HG03521 (cell line): ENCODE measurements around the gene KCND3.

Experiments
- ATAC-seq: cut with Tn5 transposase; IDR thresholded peaks from one replicate; pipeline ENCODE4 v1.9.1; 2021; ENCODE audit warnings: mild to moderate bottlenecking, moderate library complexity; ENCODE audit not compliant: unreplicated experiment

The KCND3 gene

GRCh38 chr1:111884772-111885443, 104.6 kb downstream of the KCND3 start:
- ATAC-seq = no peak

GRCh38 chr1:111882986-111883560, 106.4 kb downstream of the KCND3 start:
- no peak for ATAC-seq

DNA sequence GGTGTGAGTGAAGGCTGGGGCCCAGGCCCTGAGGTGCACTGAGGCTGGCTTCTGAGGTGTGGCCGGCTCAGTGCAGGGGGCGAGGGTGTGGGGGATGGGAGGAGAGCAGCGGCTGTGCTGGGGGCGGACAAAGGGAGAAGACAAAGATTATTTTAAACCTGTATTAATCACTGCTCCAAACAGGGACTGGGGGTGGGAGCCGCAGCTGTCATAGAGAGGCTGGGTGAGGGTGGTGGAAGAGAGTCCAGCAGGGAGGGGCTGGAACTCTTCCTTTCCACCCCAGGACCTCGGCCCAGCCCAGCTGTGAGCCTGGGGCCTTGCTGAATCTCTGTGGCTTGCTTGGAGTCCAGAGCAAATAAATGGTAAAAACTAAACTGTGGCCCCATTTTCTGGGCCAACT, 106.9 kb downstream of the KCND3 start:
- ATAC-seq = no peak

- no peak for ATAC-seq
Observed at GRCh38 chr1:111880881-111881837, 108.3 kb downstream of the KCND3 start.

DNA sequence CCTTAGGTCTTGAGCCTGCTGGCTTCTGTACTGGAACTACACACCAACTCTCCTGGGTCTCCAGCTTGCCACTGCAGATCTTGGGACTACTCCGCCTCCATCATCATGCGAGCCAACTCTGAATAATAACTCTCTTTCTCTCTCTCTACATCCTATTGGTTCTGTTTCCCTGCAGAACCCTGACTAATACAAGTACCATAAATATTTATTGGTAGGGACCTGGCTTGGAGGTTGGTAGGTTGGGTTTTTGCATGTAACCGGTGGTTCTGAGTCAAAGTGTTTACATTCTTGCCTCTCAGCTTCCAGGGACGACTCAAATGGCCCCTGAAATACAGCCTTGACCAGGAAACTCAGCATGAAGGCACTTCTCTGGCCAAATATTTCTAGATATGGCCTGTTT, 110.4 kb downstream of the KCND3 start:
- ATAC-seq = no peak

GRCh38 chr1:111878649-111879048, 110.8 kb downstream of the KCND3 start:
- no peak for ATAC-seq

- ATAC-seq = no peak
Observed at GRCh38 chr1:111878091-111878490, 111.4 kb downstream of the KCND3 start.

- ATAC-seq = no peak
Observed at GRCh38 chr1:111876631-111877030, 112.8 kb downstream of the KCND3 start.

DNA sequence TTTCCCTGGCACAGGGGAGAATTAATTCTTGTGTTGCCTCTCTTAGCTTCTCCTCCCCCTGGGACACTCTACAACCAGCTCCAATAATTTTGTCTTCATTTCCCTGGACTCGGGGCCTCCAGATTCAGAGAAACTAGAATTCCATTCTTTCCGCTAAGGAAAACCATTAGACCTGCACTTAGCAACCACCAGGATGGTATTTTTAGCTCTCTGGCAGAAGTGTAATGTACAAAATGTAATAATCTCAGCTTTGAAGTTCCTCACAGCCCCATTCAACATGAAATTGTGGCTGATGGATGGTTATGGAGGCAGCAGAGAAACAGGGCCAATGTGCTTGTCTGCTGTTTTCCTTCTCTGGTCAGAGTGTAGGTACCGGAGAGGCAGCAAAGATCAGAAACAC, 113.8 kb downstream of the KCND3 start:
- ATAC-seq = no peak

DNA sequence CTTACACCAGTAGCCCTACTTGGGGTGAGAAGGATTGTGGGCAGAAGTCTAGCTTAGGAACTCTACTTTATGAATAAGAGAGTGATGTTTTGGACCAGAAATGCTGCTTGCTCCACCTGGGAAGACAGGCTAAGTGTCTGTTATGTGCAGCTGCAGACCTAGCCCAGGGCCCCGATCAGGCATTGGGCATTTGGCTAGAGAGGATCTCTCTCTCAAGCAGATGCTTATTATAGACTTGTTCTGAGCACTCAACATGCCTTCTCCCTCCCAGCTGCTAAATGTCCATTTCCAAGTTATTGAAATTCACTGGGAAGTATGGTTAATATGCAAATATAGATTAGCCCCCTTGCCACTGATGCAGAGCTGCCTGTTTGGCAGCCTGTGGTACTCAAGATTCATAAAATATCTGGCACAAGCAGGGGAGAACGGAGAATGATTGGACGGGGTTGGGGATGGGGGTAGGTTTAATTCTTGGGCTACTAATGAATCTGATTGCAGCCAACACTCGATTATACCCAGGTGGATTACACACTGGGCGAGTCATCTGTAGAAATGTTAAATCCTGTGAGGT, 115.9 kb downstream of the KCND3 start:
- no peak for ATAC-seq

DNA sequence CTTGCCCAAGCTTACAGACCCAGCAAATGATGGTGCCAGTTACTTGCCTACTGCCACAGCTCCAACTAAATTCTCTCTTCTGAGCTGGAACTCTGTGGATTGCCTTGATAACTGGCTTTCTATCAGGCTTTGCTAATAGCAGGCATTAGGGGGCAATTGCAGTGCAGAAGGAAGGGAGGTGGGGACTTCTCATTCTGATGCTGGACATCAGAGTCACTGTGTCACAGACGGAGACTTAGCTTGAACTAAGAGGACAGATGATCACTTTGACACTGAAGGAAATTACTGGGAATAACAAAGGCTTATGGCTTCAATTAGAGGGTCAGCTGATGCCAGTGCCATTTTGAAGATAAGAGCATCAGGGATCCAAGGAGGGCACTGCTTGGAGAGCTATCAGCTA, 119.3 kb downstream of the KCND3 start:
- no peak for ATAC-seq

GRCh38 chr1:111867868-111868440, 121.5 kb downstream of the KCND3 start:
- ATAC-seq = no peak

DNA sequence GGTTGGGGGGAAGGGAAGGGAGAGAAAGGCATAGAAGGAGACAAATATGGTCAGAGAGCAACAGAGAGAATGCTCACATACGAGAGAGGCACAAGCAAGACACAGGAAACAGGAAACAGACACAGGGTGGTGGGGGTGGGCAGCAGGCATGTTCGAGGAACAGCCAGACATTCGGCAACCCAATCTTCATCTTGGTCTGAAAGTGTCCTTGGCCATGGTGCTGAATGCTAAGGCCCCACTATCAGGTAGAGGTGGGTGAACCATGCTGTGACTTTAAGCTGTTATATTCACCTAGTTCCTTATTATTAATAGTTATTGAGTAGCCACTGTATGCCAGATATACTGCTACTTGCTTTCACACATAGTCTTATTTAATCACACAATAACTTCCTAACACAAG, 124.6 kb downstream of the KCND3 start:
- no peak for ATAC-seq

DNA sequence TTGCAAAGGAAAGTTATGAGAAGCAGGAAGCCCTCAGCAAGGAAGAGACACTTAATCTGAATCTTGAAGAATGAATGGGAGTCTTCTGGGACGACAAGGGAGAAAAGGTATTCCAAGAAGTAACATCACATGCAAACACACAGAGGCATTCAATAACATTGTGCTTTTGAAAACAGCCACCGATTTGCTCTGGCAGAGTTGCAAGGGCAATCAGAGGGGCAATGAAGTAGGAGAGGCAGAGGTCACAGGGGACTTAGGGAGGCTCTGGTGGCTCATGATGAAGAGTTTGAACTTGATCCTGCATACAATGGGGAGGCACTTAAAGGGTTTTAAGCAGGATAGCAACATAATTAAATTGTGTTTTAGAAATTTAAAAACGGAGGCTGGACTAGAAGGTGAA, 126.1 kb downstream of the KCND3 start:
- ATAC-seq = no peak

DNA sequence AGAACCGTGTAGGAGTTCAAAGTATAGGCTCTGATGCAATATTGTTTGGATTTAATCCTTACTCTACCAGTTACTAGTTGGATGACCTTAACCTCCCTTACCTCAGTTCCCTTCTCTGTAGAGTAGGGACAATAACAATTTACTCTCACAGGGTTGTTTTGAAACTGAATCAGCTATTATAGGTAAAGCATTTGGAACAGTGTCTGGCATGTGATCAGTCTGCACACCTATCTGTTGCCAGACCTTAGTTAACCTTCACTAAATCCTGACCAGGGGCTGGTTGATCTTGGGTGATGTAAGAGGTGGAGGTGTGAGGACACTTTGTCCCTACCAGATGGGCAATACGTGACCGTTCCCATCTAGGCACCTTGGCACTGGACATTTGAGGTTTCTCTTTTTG, 126.9 kb downstream of the KCND3 start:
- ATAC-seq = no peak

DNA sequence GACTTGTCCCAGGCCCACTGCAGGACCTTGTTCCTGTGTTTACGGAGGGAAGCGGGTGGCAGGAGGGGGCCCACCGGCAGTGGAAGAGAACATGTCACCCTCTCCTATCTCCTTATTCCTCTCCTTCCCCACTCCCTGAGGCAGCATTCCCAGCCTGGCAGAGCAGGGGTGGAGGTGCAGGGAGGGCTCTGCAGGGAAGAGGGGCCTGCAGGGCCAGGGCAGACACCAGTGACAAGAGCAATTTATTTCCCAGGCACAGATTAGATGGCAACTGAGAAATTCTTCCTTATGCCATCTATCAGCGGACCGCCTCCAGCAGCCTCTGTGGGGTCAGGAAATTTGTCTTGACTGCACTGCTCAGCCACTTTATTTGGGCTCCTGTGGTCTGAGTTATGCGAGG, 127.9 kb downstream of the KCND3 start:
- ATAC-seq = no peak

DNA sequence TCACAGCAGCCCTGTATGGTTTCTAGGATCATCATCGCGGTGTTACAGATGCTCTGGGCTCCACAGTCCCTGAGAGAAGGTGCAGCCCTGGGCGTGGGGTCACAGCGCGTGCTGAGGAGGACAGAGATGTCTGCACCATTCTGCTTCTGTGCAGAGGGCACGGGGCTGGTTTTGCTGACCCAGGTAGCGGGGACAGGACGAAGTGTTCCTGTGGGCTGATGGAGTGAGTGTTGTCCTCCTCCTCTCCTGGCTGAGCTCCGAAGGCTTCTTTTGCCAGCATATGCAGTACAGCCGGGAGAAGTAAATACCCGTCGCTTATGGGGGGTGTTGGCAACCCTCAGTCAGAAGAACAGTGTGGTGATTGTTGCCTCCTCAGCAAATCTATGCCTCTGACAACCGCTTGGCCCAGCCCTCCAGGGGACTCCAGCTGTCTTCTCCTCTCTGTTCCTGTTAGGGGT, 132.2 kb downstream of the KCND3 start:
- ATAC-seq = no peak

DNA sequence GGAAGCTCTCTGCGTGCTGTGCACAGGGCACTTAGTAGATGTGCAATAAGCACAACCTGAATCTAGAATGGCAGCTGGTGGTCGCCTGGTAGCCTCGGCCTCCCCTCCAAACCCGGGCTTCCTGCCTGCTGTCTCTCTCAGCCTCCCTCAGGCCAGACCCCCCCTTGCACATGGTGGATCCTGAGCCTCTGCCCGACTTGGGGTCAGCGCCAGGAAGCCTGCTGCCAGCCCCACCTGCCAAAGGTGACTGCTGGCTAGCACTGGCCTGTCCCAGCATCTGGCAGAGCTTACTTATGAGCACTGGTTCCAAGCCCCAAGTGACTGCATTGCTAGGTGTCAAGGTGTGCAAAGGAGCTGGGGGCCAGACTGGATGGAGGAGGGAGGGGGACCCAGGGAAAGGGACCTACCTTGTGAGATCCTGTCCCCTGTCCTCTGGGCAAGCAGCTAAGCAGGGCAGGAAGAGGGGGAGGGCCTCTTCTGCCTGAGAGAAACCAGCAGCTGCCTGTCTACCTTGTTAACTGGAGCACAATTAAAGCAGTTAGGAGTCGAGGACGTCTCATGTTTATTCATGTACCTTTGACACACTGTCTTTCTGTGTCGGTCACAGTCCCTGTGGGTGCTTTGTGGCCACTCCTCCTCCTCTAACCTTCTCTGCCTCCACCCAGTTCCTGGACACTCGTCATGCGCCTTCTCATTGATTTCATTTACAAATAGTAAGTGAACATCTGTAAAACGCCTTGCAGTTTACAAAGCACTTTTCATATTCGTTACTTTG, 132.9 kb downstream of the KCND3 start:
- no peak for ATAC-seq

GRCh38 chr1:111855260-111855659, 134.2 kb downstream of the KCND3 start:
- no peak for ATAC-seq

DNA sequence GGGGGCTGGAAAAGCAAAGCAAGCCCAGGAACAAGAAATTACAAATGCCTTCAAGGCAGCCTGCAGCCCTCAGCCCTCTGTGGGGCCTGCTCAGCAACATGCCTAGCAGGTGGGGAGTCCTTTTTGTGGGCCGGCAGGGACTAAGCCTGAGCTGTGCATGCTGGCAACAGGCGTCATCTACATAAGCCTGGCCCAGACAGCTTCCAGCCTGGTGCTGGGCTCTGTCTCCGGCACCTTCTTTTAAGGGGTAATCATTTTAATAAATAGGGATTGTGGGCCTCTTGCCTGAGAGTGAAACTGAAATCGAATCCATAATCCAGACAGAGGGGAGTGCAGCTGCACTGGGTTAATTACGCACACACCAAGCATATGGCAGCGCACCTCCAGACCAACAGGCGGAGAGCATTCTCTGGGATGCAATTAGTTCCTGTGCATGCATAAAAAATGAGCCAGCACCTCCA, 137.2 kb downstream of the KCND3 start:
- no peak for ATAC-seq
